CMK (cell line): ENCODE results near the gene COX15.
"Not testable (repeated sequence)": the region's sequence is repeated elsewhere in the genome, so short reads cannot be mapped to it uniquely, and the experiment has no call there.

ENCODE experiments used
- DNase-seq: peaks from one replicate; pipeline ENCODE4 v3.0.0-alpha.2; 2010; ENCODE audit warnings: low read depth

Gene COX15

GRCh38 chr10:99732033-99732842 is at the start of gene COX15, which contains the start of gene CUTC:
COX15 (minus strand) TSS chr10:99732127; CDS start chr10:99732049, 78 bp downstream.
CUTC (plus strand) TSS chr10:99732234; CDS start chr10:99732349, 115 bp downstream.
- DNase-seq, result peak; percentile 97

GRCh38 chr10:99779335-99779734 is 47.4 kb upstream of the COX15 start:
- peak; percentile 33 for DNase-seq

GRCh38 chr10:99777918-99778714 is 46.2 kb upstream of the COX15 start:
- DNase-seq, result no peak

GRCh38 chr10:99775850-99776249 is 43.9 kb upstream of the COX15 start:
- no peak for DNase-seq

- DNase-seq, result no peak
Observed at GRCh38 chr10:99770408-99771045, 38.6 kb upstream of the COX15 start.

GRCh38 chr10:99769706-99770105 is 37.8 kb upstream of the COX15 start:
- no peak for DNase-seq

- no peak for DNase-seq
Observed at GRCh38 chr10:99768556-99768955, 36.6 kb upstream of the COX15 start.

GRCh38 chr10:99767901-99768300 is 36.0 kb upstream of the COX15 start:
- DNase-seq, result no peak

GRCh38 chr10:99766302-99766681 is 34.4 kb upstream of the COX15 start:
- no peak for DNase-seq

GRCh38 chr10:99765672-99766301 is 33.9 kb upstream of the COX15 start:
- no peak for DNase-seq

GRCh38 chr10:99761365-99761764 is 29.4 kb upstream of the COX15 start:
- no peak for DNase-seq

GRCh38 chr10:99760321-99760720 is 28.4 kb upstream of the COX15 start:
- DNase-seq, result no peak

GRCh38 chr10:99758211-99758891 is 26.4 kb upstream of the COX15 start:
- DNase-seq, result no peak

GRCh38 chr10:99756159-99756558 is 24.2 kb upstream of the COX15 start:
- DNase-seq, result no peak

GRCh38 chr10:99754670-99755069 is 22.7 kb upstream of the COX15 start:
- no peak for DNase-seq

GRCh38 chr10:99750641-99751040 is 18.7 kb upstream of the COX15 start:
- no peak for DNase-seq

- DNase-seq, result no peak
Observed at GRCh38 chr10:99748823-99749451, 17.0 kb upstream of the COX15 start.

GRCh38 chr10:99746166-99746565 is 14.2 kb upstream of the COX15 start:
- DNase-seq, result not testable (repeated sequence)

- no peak for DNase-seq
Observed at GRCh38 chr10:99743841-99744240, 11.9 kb upstream of the COX15 start.

GRCh38 chr10:99742701-99743100 is 10.8 kb upstream of the COX15 start:
- no peak for DNase-seq

- no peak for DNase-seq
Observed at GRCh38 chr10:99742254-99742653, 10.3 kb upstream of the COX15 start.
